ENCODE results near the gene LHFPL4.
"Not testable (repeated sequence)": the region's sequence is repeated elsewhere in the genome, so short reads cannot be mapped to it uniquely, and the experiment has no call there.

Gene LHFPL4

DNA sequence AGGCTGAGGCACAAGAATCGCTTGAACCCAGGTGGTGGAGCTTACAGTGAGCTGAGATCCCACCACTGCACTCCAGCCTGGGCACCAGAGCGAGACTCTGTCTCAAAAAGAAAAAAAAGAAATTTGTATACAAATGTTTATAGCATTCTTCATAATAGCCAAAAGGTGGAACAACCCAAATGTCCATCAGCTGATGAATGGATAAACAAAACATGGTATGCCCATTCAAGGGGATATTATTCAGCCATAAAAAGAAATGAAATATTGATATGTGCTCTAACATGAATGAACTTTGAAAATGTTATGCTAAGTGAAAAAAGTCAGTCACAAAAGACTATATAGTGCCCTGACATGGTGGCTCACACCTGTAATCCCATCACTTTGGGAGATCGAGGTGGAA is 11.4 kb downstream of the LHFPL4 start:
- H3K4me3 ChIP-seq (ENCODE audit: low read depth, low read length) = no peak overlapping the region

DNA sequence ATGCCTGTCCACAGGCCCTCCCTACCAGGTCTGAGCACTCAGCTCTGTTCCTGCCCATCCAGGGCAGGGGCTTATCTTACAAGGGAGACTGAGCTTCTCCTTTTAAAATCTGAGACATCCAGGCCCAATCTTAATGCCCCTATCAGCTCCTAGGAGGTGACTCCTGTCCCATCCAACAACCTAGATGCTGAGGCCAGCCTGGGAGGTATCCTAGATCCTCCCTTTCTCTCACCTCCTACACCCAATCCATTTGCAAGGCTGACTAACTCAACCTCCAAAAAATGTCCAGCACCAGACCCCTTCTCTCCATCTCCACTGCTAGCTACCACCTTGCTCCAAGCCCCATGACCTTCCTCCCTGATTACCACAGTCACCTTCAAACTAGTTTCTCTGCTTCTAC is 17.4 kb downstream of the LHFPL4 start:
- no peak overlapping the region for H3K4me3 ChIP-seq (ENCODE audit: low read depth, low read length)

GRCh38 chr3:9534429-9534828 is 19.2 kb downstream of the LHFPL4 start:
- H3K4me3 ChIP-seq (ENCODE audit: low read depth, low read length) = no peak overlapping the region

DNA sequence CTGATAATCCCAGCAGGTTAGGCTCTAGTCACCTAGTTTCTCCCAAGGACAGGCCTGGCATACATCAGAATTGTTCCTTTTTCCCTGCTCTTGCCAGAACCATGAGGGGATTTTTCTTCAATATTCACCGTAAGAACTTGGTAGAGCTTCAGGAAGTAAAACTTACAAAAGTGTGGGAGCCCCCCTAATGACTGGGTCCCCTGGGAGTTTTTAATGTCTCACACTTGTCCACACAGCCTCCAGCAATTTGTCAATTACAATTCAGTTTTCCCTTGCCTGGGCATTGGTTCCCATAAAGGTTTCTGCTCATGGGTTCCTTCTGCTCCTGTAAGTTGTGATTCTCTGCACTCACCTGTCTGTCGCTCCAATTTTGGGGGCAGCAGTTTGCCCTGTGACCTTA is 28.5 kb downstream of the LHFPL4 start:
- no peak overlapping the region for H3K4me3 ChIP-seq (ENCODE audit: low read depth, low read length)

DNA sequence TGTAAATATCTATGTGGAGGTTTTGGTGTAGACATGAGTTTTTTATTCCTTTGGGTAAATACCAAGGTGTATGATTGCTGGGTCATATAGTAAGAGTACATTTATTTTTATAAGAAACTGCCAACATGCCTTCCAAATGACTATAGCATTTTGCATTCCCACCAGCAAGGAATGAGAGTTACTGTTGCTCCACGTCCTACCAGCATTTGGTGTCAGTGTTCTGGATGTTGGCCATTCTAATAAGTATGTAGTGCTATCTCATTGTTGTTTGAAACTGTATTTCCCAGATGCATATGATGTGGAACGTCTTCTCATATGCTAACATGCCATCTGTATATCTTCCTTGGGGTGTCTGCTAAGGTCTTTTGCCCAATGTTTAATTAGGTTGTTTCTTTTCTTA is 38.7 kb downstream of the LHFPL4 start:
- no peak overlapping the region for H3K4me3 ChIP-seq (ENCODE audit: low read depth, low read length)

GRCh38 chr3:9514306-9514705 is 39.3 kb downstream of the LHFPL4 start:
- no peak overlapping the region for H3K4me3 ChIP-seq (ENCODE audit: low read depth, low read length)

GRCh38 chr3:9512456-9513045 is 41.1 kb downstream of the LHFPL4 start:
- no peak overlapping the region for H3K4me3 ChIP-seq (ENCODE audit: low read depth, low read length)

DNA sequence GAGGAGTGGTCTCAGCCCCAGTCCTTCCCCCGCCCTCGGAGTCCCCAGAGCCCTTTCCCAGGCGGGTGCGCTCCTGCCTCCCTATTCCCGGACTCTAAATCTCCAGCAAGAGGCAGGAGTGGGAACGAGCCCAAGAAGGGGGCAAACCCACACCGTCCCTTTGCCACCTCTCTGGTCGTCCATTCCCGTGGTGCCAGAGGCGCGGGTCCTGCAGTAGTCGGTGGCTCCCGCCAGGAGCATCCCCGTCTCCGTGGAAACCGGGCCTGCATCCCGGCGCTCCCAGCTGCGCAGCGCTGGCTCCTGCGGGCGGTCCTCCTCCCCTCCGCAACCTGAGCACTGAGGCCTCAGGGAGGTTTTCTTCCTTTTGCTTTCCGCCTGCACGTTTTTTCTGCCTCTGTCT is 44.8 kb downstream of the LHFPL4 start:
- no peak overlapping the region for H3K4me3 ChIP-seq (ENCODE audit: low read depth, low read length)

GRCh38 chr3:9507586-9508578 is 45.7 kb downstream of the LHFPL4 start:
- H3K4me3 ChIP-seq (ENCODE audit: low read depth, low read length) = no peak overlapping the region

DNA sequence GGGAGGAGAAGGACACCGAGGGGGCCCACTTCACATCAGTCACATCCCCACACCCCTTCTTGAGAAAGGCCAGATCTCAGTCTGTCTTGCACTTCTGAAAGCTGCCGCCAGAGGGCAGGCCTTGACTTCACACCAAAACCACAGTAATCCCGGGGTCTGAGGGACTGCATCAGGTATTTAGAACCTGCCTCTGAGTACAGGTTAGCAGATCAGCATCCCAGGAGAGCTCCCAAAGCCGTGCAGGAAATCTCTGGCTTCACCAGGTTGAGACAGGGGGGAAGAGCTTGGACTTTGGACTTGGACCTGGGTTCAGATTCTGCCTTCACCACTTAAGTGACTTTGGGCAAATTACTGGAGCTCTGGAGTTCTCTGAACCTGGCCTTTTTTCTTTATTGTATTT is 50.3 kb downstream of the LHFPL4 start:
- no peak overlapping the region for H3K4me3 ChIP-seq (ENCODE audit: low read depth, low read length)

DNA sequence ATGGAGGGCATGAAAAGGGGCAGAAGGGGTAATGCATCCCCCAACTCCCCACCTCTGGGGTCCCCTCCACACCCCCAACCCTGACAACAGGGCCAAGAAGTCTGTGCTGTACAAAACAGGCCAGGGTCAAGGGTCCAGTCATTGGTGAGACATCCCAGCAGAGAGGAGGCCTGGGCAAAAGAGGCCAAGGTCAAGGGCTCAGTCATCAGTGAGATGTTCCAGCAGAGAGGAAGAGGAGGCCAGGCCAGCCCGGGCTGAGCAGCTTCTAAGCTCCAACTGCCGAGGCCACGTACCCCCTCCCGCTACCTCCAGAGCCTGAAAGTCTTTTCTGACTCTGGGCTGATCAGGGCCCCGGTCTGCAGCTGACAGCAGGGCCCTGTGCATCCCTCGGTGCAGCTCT is 52.4 kb downstream of the LHFPL4 start:
- H3K4me3 ChIP-seq (ENCODE audit: low read depth, low read length) = no peak overlapping the region

DNA sequence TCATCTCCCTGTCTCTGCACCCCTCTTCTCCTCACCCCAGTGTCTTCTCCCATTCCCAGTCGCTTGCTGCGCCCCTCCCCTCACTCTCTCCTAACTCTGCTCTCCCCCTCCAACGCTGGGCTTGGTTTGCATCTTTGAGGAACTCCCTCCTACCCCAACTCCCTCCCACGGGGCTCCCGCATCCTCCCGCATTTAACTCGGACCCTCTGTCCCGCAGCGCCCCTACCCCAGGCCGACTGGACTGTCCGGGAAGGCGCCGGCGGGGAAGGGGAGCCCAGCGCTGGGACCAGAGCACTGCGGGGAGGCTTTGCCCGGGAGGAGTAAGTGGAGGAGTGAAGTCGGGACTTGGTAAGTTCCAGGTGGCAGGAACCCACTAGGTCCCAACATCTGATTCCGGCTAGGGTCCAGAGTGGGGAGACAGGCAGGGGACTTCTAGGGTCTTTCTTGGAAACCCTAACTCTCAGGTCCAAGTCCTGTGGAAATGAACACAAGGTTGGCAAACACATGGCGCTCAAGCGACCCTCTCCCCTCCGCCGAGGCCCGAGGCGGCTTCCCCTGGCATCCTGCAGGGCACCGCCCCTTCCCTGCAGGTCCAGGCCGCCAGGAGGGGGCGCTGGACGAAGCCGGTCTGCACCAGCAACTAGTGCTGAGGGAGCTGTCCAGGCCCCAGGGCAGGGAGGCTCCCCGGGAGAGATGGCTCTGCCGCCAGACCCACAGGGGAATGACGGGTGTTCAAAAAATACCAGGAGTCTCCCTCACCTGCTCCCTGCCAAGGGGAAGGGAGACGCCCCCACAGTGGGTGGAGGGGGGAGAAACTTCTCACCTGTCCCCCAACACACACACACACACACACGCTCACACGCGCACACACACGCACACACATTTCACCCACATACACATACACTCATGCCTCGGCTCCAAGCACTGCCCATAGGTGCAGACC is 53.2 kb downstream of the LHFPL4 start:
- H3K4me3 ChIP-seq (ENCODE audit: low read depth, low read length) = peak overlapping the region; percentile 69

DNA sequence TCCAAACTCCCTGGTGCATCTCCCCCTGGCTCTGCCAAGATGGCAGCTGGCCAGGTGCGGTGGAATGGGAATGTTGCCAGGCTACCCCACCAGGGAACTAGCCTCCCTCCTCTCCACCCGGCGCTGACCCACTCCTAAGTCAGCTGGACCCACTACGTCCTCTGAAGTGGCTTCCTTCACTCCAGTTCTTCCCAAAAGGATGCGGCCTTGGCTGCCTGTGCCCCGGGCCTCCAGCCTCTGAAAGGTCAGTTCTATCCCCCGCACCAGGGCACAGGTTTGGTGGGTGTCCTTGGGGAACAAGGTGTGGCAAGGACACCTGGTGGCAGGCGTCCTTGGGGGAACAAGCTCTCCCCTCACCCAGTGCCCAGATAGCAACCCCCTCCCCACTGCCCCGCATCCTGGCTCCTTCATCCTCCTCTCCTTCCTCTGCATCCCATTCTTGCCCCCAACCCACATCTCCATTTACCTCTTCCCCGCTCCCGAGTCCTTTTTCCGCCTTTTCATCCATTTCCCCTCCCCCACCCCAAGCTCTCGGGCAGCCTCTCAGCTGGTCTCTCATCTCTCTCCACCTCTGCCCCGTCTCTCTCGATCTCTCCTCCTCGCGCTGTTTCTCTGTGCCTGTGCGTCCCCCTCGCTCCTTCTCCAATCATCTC is 54.0 kb downstream of the LHFPL4 start:
- H3K4me3 ChIP-seq (ENCODE audit: low read depth, low read length) = peak overlapping the region; percentile 69

GRCh38 chr3:9498781-9499180 is 54.8 kb downstream of the LHFPL4 start:
- H3K4me3 ChIP-seq (ENCODE audit: low read depth, low read length) = no peak overlapping the region

DNA sequence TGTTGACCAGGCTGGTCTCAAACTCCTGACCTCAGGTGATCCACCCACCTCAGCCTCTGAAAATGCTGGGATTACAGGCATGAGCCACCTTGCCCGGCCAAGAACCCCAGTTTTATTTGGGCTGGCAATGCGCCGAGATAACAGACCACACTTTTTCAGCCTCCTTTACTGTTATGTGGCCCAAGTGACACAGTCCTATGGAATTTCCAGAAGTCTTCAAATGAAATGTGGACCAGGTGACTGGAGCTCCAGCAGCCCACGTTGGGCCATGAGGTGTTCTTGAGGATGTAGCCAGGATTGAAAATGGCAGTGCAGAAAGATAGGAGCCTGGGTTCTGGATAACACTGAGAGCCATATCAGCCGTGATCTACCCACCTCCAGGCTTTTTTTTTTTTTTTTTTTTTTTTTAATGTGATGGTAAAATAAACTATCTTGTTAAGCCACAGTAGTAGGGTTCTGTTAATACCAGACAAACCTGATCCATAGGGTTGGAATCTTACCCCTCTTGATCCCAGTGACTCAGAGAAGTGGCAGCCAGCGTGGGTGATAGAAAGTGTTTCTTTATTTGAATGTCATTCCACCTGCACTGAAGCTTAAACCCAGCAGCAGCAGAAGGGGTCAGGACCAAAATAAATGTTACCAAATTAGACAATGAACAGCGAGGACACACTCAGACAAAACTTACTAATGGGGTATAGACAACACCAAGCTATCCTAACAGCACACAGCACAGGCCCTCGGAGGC is 55.6 kb downstream of the LHFPL4 start:
- no peak overlapping the region for H3K4me3 ChIP-seq (ENCODE audit: low read depth, low read length)

GRCh38 chr3:9496893-9497292 is 56.7 kb downstream of the LHFPL4 start:
- H3K4me3 ChIP-seq (ENCODE audit: low read depth, low read length) = no peak overlapping the region

DNA sequence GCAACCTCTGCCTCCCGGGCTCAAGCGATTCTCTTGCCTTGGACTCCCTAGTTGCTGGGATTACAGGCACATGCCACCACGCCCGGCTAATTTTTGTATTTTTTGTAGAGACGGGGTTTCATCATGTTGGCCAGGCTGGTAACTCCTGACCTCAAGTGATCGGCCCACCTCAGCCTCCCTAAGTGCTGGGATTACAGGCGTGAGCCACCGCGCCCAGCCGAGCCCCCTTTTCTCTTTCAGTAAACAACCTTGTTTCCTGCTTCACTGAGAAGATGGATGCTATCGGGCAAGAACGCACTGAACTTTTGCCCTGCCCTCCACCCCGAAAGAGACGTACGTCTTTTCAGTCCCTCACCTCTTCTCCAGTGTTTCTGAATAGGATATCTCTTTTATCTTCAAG is 59.6 kb downstream of the LHFPL4 start:
- not testable (repeated sequence) for H3K4me3 ChIP-seq (ENCODE audit: low read depth, low read length)

GRCh38 chr3:9491506-9491905 is 62.1 kb downstream of the LHFPL4 start:
- H3K4me3 ChIP-seq (ENCODE audit: low read depth, low read length) = no peak overlapping the region

DNA sequence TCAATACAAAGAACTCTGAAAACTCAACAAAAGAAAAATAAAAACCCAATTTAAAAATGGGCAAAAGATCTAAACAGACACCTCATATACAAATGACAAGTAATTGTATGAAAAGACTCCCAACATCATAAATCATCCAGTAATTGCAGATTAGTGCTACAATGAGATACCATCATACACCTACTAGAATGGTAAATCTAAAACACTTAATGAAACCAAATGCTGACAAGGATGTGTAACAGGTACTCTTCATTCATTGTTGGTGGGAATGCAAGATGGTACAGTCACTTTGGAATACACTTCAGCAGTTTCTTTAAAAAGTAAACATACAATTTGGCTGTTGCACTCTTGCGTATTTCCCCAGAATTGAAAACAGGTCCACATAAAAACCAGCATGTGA is 68.4 kb downstream of the LHFPL4 start:
- no peak overlapping the region for H3K4me3 ChIP-seq (ENCODE audit: low read depth, low read length)

DNA sequence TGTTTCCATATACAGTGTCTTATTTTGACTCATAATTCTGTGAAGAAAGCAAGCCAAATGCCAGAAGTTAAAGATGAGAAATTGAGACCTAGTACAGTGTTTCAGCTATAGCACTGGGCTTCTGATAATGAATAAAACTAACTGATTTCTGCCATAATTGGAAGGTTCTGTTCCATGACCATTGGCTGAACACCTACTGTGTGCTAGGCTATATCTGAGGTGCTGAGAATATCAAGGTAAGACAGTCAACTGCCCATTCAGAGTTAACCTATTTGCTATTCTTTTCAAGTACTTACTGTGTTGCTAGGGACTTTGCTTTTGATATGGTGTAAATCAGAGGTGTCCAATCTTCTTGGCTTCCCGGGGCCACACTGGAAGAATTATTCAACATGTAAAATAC is 73.4 kb downstream of the LHFPL4 start:
- H3K4me3 ChIP-seq (ENCODE audit: low read depth, low read length) = no peak overlapping the region
